HG03520 (cell line): ENCODE measurements around the gene FTSJ1.
"Not testable (repeated sequence)": the region's sequence is repeated elsewhere in the genome, so short reads cannot be mapped to it uniquely, and the experiment has no call there.

Experiments used
- ATAC-seq: cut with Tn5 transposase; IDR thresholded peaks from one replicate; pipeline ENCODE4 v1.9.1; 2021; ENCODE audit warnings: mild to moderate bottlenecking, moderate library complexity; ENCODE audit not compliant: unreplicated experiment

Gene FTSJ1

GRCh38 chrX:48520976-48521352 is 45.0 kb downstream of the FTSJ1 start:
- no peak for ATAC-seq

GRCh38 chrX:48521353-48522243 is 45.6 kb downstream of the FTSJ1 start, which contains the start of gene EBP:
Gene EBP (plus strand): TSS chrX:48521808. CDS start chrX:48523772, 1,964 bp downstream.
- ATAC-seq = peak; percentile 92

GRCh38 chrX:48522291-48522690 is 46.3 kb downstream of the FTSJ1 start:
- ATAC-seq = no peak

GRCh38 chrX:48523682-48524081 is 47.7 kb downstream of the FTSJ1 start:
- ATAC-seq = no peak

- not testable (repeated sequence) for ATAC-seq
Measured at GRCh38 chrX:48525853-48526252, 49.9 kb downstream of the FTSJ1 start.

GRCh38 chrX:48530736-48531135 is 54.7 kb downstream of the FTSJ1 start:
- ATAC-seq = no peak

- ATAC-seq = no peak
Measured at GRCh38 chrX:48531358-48531959, 55.5 kb downstream of the FTSJ1 start.

- ATAC-seq = no peak
Measured at GRCh38 chrX:48532161-48532560, 56.2 kb downstream of the FTSJ1 start.

GRCh38 chrX:48533165-48533564 is 57.2 kb downstream of the FTSJ1 start:
- no peak for ATAC-seq
